Measurements from ENCODE around the gene HDGFL1. TPM values are rescaled to one million over a fixed set of nuclear protein-coding genes. Genes with fewer than 3 reads are reported as not detected.

HDGFL1 gene
- total RNA-seq, 1 experiment from 2014 or later = not detected

DNA sequence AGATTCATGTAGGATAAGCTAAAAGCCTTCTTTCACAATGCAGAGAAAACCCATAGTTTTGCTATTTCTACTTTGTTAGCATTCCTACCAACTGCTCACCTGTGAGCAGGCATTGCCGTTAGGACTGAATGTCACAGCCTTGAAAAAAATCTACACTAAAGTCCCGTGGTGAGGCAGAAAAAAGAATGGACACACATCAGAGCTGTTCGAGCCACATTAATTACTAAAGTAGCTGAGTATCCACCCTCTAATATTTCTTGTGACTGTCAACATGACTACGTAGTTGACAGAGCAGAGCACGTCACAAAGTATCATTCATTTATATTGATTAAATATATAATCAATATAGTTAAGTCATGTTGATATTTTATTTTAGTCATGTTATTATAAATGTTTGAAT is 10.1 kb downstream of the HDGFL1 start:
- no peak for DNase-seq (ENCODE audit: unreplicated experiment)
- TF ChIP-seq, protein P1, sequence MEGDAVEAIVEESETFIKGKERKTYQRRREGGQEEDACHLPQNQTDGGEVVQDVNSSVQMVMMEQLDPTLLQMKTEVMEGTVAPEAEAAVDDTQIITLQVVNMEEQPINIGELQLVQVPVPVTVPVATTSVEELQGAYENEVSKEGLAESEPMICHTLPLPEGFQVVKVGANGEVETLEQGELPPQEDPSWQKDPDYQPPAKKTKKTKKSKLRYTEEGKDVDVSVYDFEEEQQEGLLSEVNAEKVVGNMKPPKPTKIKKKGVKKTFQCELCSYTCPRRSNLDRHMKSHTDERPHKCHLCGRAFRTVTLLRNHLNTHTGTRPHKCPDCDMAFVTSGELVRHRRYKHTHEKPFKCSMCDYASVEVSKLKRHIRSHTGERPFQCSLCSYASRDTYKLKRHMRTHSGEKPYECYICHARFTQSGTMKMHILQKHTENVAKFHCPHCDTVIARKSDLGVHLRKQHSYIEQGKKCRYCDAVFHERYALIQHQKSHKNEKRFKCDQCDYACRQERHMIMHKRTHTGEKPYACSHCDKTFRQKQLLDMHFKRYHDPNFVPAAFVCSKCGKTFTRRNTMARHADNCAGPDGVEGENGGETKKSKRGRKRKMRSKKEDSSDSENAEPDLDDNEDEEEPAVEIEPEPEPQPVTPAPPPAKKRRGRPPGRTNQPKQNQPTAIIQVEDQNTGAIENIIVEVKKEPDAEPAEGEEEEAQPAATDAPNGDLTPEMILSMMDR (IDR thresholded peaks at IDR 0.05; ENCODE audit: unreplicated experiment) = no peak
- Mint-ChIP-seq H3K4me3 (ENCODE audit: unreplicated experiment) (no peak overlapping the region), H3K27me3 (ENCODE audit: insufficient read depth, unreplicated experiment) (no peaks in the 10 kb centered on the region), H3K27ac (ENCODE audit: low read depth, unreplicated experiment) (no peak overlapping the region), H3K4me1 (ENCODE audit: insufficient read depth, unreplicated experiment) (peaks cover 11% of the 10 kb centered on the region), H3K9me3 (ENCODE audit: unreplicated experiment) (no peaks in the 10 kb centered on the region), H3K36me3 (ENCODE audit: insufficient read depth, unreplicated experiment) (no peaks in the 10 kb centered on the region)
- intact Hi-C loops (cut with micrococcal nuclease) = no loop called here
- CTCF ChIA-PET = no interaction called here
- no TSS peak for BruUV-seq (replicated peaks)
- POLR2A ChIA-PET = no interaction called here

DNA sequence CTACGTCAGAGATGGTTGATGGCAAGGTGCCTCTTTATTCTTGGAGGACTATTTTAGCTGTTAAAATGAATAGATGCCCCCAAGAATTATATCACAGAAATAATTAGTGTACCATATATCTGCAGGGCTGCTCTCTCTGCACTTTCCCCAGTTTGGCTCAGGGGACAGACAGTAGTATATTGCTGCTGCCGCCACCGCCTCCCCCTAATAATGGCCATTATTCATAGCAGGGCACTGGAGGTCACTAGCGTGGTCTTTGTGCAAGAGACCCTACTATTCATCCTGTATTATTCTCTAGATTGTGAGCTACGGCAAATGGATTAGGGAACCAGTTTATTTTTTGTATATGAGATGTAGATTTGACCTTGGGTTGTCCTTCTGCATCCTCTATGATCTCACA is 11.0 kb downstream of the HDGFL1 start:
- Mint-ChIP-seq H3K27me3 (ENCODE audit: insufficient read depth, unreplicated experiment) (no peaks in the 10 kb centered on the region), H3K27ac (ENCODE audit: low read depth, unreplicated experiment) (no peak overlapping the region), H3K36me3 (ENCODE audit: insufficient read depth, unreplicated experiment) (no peaks in the 10 kb centered on the region), H3K4me1 (ENCODE audit: insufficient read depth, unreplicated experiment) (peaks cover 11% of the 10 kb centered on the region), H3K4me3 (ENCODE audit: unreplicated experiment) (no peak overlapping the region), H3K9me3 (ENCODE audit: unreplicated experiment) (no peaks in the 10 kb centered on the region)
- no TSS peak for BruUV-seq (replicated peaks)
- DNase-seq (ENCODE audit: unreplicated experiment) = no peak
- intact Hi-C loops (cut with micrococcal nuclease) = no loop called here
- ChIA-PET CTCF (no interaction called here), POLR2A (no interaction called here)
- TF ChIP-seq, protein P1 (IDR thresholded peaks at IDR 0.05; ENCODE audit: unreplicated experiment) = no peak

DNA sequence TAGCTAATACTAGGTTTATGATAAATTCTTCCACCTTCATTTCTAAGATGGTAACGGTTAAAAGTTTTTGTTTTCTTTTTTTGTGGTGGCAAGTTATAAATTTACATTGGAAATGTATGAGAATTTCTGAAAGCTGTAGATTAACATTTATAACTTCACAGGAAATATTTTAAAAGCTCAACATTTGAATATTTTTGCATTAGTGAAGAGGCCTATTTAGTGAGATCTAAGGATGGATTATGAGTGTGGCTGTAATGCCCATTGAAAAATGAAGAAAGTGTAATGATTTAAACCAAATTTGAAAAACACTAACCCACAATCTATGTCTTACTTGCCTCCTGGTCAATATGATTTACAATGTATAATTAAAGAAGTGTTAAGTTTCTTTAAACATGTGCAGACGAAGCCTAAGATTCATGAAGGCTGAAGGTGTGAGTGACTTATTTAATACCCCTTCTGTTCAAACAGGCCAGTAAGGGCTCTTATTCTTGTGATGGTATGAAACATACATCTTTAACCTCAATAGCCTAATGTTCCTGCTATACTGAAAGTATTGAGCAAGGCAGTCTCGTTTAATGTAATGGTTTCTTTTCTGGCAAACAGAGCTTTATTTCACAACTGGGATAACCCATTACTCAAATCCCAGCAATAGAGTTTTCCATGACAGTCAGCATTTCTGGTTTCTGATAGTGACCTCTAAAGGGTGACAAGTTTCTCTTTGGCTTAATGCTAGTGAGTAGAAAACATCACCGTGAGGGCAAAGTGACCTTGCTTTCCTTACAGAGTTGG is 13.2 kb downstream of the HDGFL1 start:
- Mint-ChIP-seq H3K9me3 (ENCODE audit: unreplicated experiment) (no peaks in the 10 kb centered on the region), H3K36me3 (ENCODE audit: insufficient read depth, unreplicated experiment) (no peaks in the 10 kb centered on the region), H3K4me3 (ENCODE audit: unreplicated experiment) (no peak overlapping the region), H3K27me3 (ENCODE audit: insufficient read depth, unreplicated experiment) (no peaks in the 10 kb centered on the region), H3K4me1 (ENCODE audit: insufficient read depth, unreplicated experiment) (no peaks in the 10 kb centered on the region), H3K27ac (ENCODE audit: low read depth, unreplicated experiment) (no peak overlapping the region)
- DNase-seq (ENCODE audit: unreplicated experiment) = no peak
- intact Hi-C loops (cut with micrococcal nuclease) = no loop called here
- BruUV-seq (replicated peaks) = no TSS peak
- ChIA-PET POLR2A (interaction anchor here (1.2 to 1.3 kb wide), 2 partner anchors 9 to 298 kb away, joined by 4 read pairs; no protein-coding TSS in a partner anchor), CTCF (interaction anchor here (0.8 kb wide), 1 partner anchor 14 kb away, joined by 3 read pairs; no protein-coding TSS in a partner anchor)
- TF ChIP-seq, protein P1 (IDR thresholded peaks at IDR 0.05; ENCODE audit: unreplicated experiment) = no peak

DNA sequence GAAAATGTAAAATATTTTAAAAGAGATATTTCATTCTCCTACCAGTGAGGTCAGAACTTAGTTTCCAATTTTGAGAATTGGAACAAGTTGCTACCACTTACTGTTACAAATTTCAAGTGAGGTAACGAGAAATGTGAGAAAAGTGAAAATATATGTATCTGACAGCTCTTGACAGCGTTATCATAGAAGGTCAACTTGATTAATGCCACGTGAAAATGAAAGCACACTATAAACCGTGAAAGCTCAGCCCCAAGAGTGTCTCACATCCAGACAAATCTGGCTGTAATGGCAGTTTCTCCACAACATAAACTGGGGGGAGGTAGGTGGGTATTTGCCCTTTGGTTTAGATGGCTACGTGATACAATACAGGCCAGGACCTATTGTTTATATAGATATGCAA is 13.9 kb downstream of the HDGFL1 start:
- Mint-ChIP-seq H3K27ac (ENCODE audit: low read depth, unreplicated experiment) (no peak overlapping the region), H3K4me1 (ENCODE audit: insufficient read depth, unreplicated experiment) (no peaks in the 10 kb centered on the region), H3K27me3 (ENCODE audit: insufficient read depth, unreplicated experiment) (no peaks in the 10 kb centered on the region), H3K36me3 (ENCODE audit: insufficient read depth, unreplicated experiment) (no peaks in the 10 kb centered on the region), H3K4me3 (ENCODE audit: unreplicated experiment) (no peak overlapping the region), H3K9me3 (ENCODE audit: unreplicated experiment) (no peaks in the 10 kb centered on the region)
- no TSS peak for BruUV-seq (replicated peaks)
- DNase-seq (ENCODE audit: unreplicated experiment) = no peak
- intact Hi-C loops (cut with micrococcal nuclease) = no loop called here
- TF ChIP-seq, protein P1 (IDR thresholded peaks at IDR 0.05; ENCODE audit: unreplicated experiment) = no peak
- ChIA-PET POLR2A (interaction anchor here (1.2 to 1.3 kb wide), 2 partner anchors 9 to 298 kb away, joined by 4 read pairs; no protein-coding TSS in a partner anchor), CTCF (interaction anchor here (0.8 kb wide), 1 partner anchor 14 kb away, joined by 3 read pairs; no protein-coding TSS in a partner anchor)
